ENCODE results near the gene TJAP1.

The TJAP1 gene

GRCh38 chr6:43541774-43542471, 64.6 kb downstream of the TJAP1 start:
- DNase-seq, result no peak

GRCh38 chr6:43544461-43544860, 67.1 kb downstream of the TJAP1 start:
- DNase-seq, result no peak

- DNase-seq, result no peak
These were observed 69.9 kb downstream of the TJAP1 start for GRCh38 chr6:43547222-43547621.

Data from CD4-positive, alpha-beta T cell treated with Interleukin-6 for 4 hours (primary cell).